T-helper 17 cell (primary cell): ENCODE data around the gene EEIG2. TPM values are rescaled to one million over a fixed set of nuclear protein-coding genes. Genes with fewer than 3 reads are reported as not detected.
"Not testable (repeated sequence)": the region's sequence is repeated elsewhere in the genome, so short reads cannot be mapped to it uniquely, and the experiment has no call there.

ENCODE experiments used
- ATAC-seq: fragments of 150-1000 bp; cut with Tn5 transposase; 2 replicates; pipeline ENCODE4 v1.10.0; 2021; ENCODE audit warnings: mild to moderate bottlenecking, moderate library complexity
- DNase-seq, 3 donors: peaks; one replicate each; pipeline versions ENCODE4 v3.0.0 to v3.0.0-alpha.2; 2020 to 2021
- H3K9me3 ChIP-seq: one replicate; pipeline ENCODE4 v1.7.0; 2013; ENCODE audit warnings: low read length, mild to moderate bottlenecking; ENCODE audit not compliant: control insufficient read depth, poor library complexity, severe bottlenecking
- H3K27ac Mint-ChIP-seq: one replicate; pipeline ENCODE4 v1.8.0; 2022; ENCODE audit warnings: mild to moderate bottlenecking, moderate library complexity, mixed read lengths
- H3K27me3 Mint-ChIP-seq: one replicate; pipeline ENCODE4 v1.8.0; 2022; ENCODE audit warnings: mixed read lengths
- H3K36me3 Mint-ChIP-seq: one replicate; pipeline ENCODE4 v1.8.0; 2022; ENCODE audit warnings: low read depth, mixed read lengths
- H3K4me1 Mint-ChIP-seq: one replicate; pipeline ENCODE4 v1.8.0; 2022; ENCODE audit warnings: mild to moderate bottlenecking, mixed read lengths
- H3K4me3 Mint-ChIP-seq: one replicate; pipeline ENCODE4 v1.8.0; 2022; ENCODE audit warnings: mild to moderate bottlenecking, moderate library complexity, mixed read lengths
- total RNA-seq, 4 donors: library from RNA in 2 of 4; stranded (reverse) in 2 of 4; gene quantifications; one replicate each; pipeline ENCODE4 v1.2.3 and lab custom pipeline; 2022 to 2026

Gene EEIG2
- 10 to 100 TPM; 11.4 to 11.7 TPM for total RNA-seq
- total RNA-seq (lab: John Stamatoyannopoulos, UW): 38.0 to 118 reads per million in 2 donors

GRCh38 chr1:108559215-108560186 lies at the start of gene EEIG2:
Gene EEIG2 (plus strand): TSS chr1:108560100. CDS start chr1:108560429, 329 bp downstream.
- Mint-ChIP-seq H3K4me3 (peak within 1 kb of the TSS; percentile 98), H3K36me3 (peaks cover 2% of the 10 kb centered on the region), H3K27ac (peak within 1 kb of the TSS; percentile 96), H3K27me3 (no peaks in the 10 kb centered on the region), H3K4me1 (peaks cover 30% of the 10 kb centered on the region)
- ATAC-seq (peak; percentile 92), DNase-seq (peak; percentile 87 to 90 (median 89))
- H3K9me3 ChIP-seq: no peaks in the 10 kb centered on the region

- no peak for DNase-seq
- H3K36me3 Mint-ChIP-seq: no peaks in the 10 kb centered on the region
- no peaks in the 10 kb centered on the region for H3K9me3 ChIP-seq
- ATAC-seq: no peak
- H3K4me3 Mint-ChIP-seq: no peak overlapping the region
- H3K27ac Mint-ChIP-seq: no peak overlapping the region
- H3K27me3 Mint-ChIP-seq: peaks cover 14% of the 10 kb centered on the region
- no peaks in the 10 kb centered on the region for H3K4me1 Mint-ChIP-seq
Measured at GRCh38 chr1:108511764-108512163, 48.1 kb upstream of the EEIG2 start.

- H3K9me3 ChIP-seq: no peaks in the 10 kb centered on the region
- Mint-ChIP-seq H3K36me3 (no peaks in the 10 kb centered on the region), H3K27ac (no peak overlapping the region), H3K4me3 (no peak overlapping the region), H3K4me1 (no peaks in the 10 kb centered on the region), H3K27me3 (peaks cover 17% of the 10 kb centered on the region)
- ATAC-seq: peak; percentile 78
- no peak for DNase-seq
Measured at GRCh38 chr1:108512239-108513043, 47.5 kb upstream of the EEIG2 start.

GRCh38 chr1:108513044-108513415 lies 46.9 kb upstream of the EEIG2 start:
- Mint-ChIP-seq H3K4me3 (no peak overlapping the region), H3K27me3 (peaks cover 21% of the 10 kb centered on the region), H3K27ac (no peak overlapping the region), H3K36me3 (no peaks in the 10 kb centered on the region), H3K4me1 (no peaks in the 10 kb centered on the region)
- ATAC-seq: no peak
- no peaks in the 10 kb centered on the region for H3K9me3 ChIP-seq
- no peak for DNase-seq

GRCh38 chr1:108513914-108514313 lies 46.0 kb upstream of the EEIG2 start:
- not testable (repeated sequence) for H3K4me1 Mint-ChIP-seq, H3K27ac Mint-ChIP-seq, ATAC-seq, H3K36me3 Mint-ChIP-seq, H3K9me3 ChIP-seq, DNase-seq, H3K4me3 Mint-ChIP-seq
- peaks cover 24% of the 10 kb centered on the region for H3K27me3 Mint-ChIP-seq

- H3K9me3 ChIP-seq, H3K4me1 Mint-ChIP-seq, H3K36me3 Mint-ChIP-seq, H3K27ac Mint-ChIP-seq, ATAC-seq, DNase-seq, H3K4me3 Mint-ChIP-seq: not testable (repeated sequence)
- peaks cover 30% of the 10 kb centered on the region for H3K27me3 Mint-ChIP-seq
Measured at GRCh38 chr1:108517301-108517897, 42.5 kb upstream of the EEIG2 start.

GRCh38 chr1:108521990-108522393 lies 37.9 kb upstream of the EEIG2 start:
- no peak overlapping the region for H3K4me3 Mint-ChIP-seq
- H3K27ac Mint-ChIP-seq: no peak overlapping the region
- peaks cover 33% of the 10 kb centered on the region for H3K27me3 Mint-ChIP-seq
- H3K36me3 Mint-ChIP-seq: peaks cover 9% of the 10 kb centered on the region
- no peak for ATAC-seq
- no peak for DNase-seq
- H3K9me3 ChIP-seq: no peaks in the 10 kb centered on the region
- no peaks in the 10 kb centered on the region for H3K4me1 Mint-ChIP-seq

- no peak overlapping the region for H3K27ac Mint-ChIP-seq
- peaks cover 9% of the 10 kb centered on the region for H3K36me3 Mint-ChIP-seq
- H3K4me3 Mint-ChIP-seq: no peak overlapping the region
- H3K27me3 Mint-ChIP-seq: peaks cover 35% of the 10 kb centered on the region
- ATAC-seq (no peak), DNase-seq (no peak)
- H3K4me1 Mint-ChIP-seq: no peaks in the 10 kb centered on the region
- no peaks in the 10 kb centered on the region for H3K9me3 ChIP-seq
Measured at GRCh38 chr1:108523829-108524228, 36.1 kb upstream of the EEIG2 start.

GRCh38 chr1:108524676-108525075 lies 35.2 kb upstream of the EEIG2 start:
- Mint-ChIP-seq H3K27ac (no peak overlapping the region), H3K27me3 (peaks cover 26% of the 10 kb centered on the region)
- no peak for ATAC-seq

GRCh38 chr1:108527135-108527534 lies 32.8 kb upstream of the EEIG2 start:
- Mint-ChIP-seq H3K36me3 (peaks cover 6% of the 10 kb centered on the region), H3K4me3 (no peak overlapping the region), H3K27me3 (peaks cover 21% of the 10 kb centered on the region), H3K27ac (no peak overlapping the region), H3K4me1 (no peaks in the 10 kb centered on the region)
- H3K9me3 ChIP-seq: no peaks in the 10 kb centered on the region
- DNase-seq (no peak), ATAC-seq (no peak)

More at GRCh38 chr1:108524676-108525075, 35.2 kb upstream of the EEIG2 start:
- DNase-seq: no peak
- no peak overlapping the region for H3K4me3 Mint-ChIP-seq
- H3K36me3 Mint-ChIP-seq: peaks cover 4% of the 10 kb centered on the region
- no peaks in the 10 kb centered on the region for H3K9me3 ChIP-seq
- no peaks in the 10 kb centered on the region for H3K4me1 Mint-ChIP-seq

GRCh38 chr1:108527837-108528236 lies 32.1 kb upstream of the EEIG2 start:
- H3K36me3 Mint-ChIP-seq: peaks cover 6% of the 10 kb centered on the region
- no peak for DNase-seq
- H3K4me1 Mint-ChIP-seq: no peaks in the 10 kb centered on the region
- no peaks in the 10 kb centered on the region for H3K9me3 ChIP-seq
- ATAC-seq: no peak
- no peak overlapping the region for H3K4me3 Mint-ChIP-seq
- peaks cover 21% of the 10 kb centered on the region for H3K27me3 Mint-ChIP-seq
- no peak overlapping the region for H3K27ac Mint-ChIP-seq

GRCh38 chr1:108531444-108531843 lies 28.5 kb upstream of the EEIG2 start:
- DNase-seq (no peak), ATAC-seq (no peak)
- Mint-ChIP-seq H3K4me3 (no peak overlapping the region), H3K4me1 (no peaks in the 10 kb centered on the region), H3K36me3 (peaks cover 6% of the 10 kb centered on the region), H3K27me3 (peaks cover 26% of the 10 kb centered on the region), H3K27ac (peak overlapping the region; percentile 39)
- H3K9me3 ChIP-seq: no peaks in the 10 kb centered on the region

- H3K4me3 Mint-ChIP-seq: no peak overlapping the region
- peaks cover 2% of the 10 kb centered on the region for H3K36me3 Mint-ChIP-seq
- no peak overlapping the region for H3K27ac Mint-ChIP-seq
- no peaks in the 10 kb centered on the region for H3K9me3 ChIP-seq
- DNase-seq: no peak
- ATAC-seq: no peak
- H3K4me1 Mint-ChIP-seq: no peaks in the 10 kb centered on the region
- peaks cover 21% of the 10 kb centered on the region for H3K27me3 Mint-ChIP-seq
Measured at GRCh38 chr1:108532730-108533129, 27.2 kb upstream of the EEIG2 start.
